Neural cell (in vitro differentiated cells): ENCODE measurements around the gene SZT2.

Source experiments
- EP300 ChIP-seq: fragments of 450-650 bp; conservative IDR thresholded peaks from 2 replicates; pipeline ENCODE4 v1.6.1; 2014; ENCODE audit warnings: antibody characterized with exemption, mild to moderate bottlenecking, moderate library complexity; ENCODE audit not compliant: poor library complexity, severe bottlenecking
- EZH2 ChIP-seq: fragments of 200-600, 300-800 bp; shearing (Covaris generic), sonication (generic); IDR thresholded peaks from 2 replicates; pipeline ENCODE4 v1.6.1; 2014; ENCODE audit warnings: antibody characterized with exemption, low read length, borderline replicate concordance, mild to moderate bottlenecking; ENCODE audit not compliant: insufficient read depth, poor library complexity, severe bottlenecking
- MXI1 ChIP-seq: fragments of 450-650 bp; conservative IDR thresholded peaks from 2 replicates; pipeline ENCODE4 v1.6.1; 2014; ENCODE audit warnings: antibody characterized with exemption, mild to moderate bottlenecking; ENCODE audit not compliant: poor library complexity, severe bottlenecking
- POLR2AphosphoS5 ChIP-seq: IDR thresholded peaks from 2 replicates; pipeline ENCODE4 v1.6.1; 2012
- RAD21 ChIP-seq: fragments of 450-650 bp; conservative IDR thresholded peaks from 2 replicates; pipeline ENCODE4 v1.6.1; 2014; ENCODE audit warnings: antibody characterized with exemption, mild to moderate bottlenecking, moderate library complexity
- SMC3 ChIP-seq: fragments of 450-650 bp; conservative IDR thresholded peaks from 2 replicates; pipeline ENCODE4 v1.6.1; 2014; ENCODE audit warnings: antibody characterized with exemption, mild to moderate bottlenecking, moderate library complexity; ENCODE audit not compliant: poor library complexity
- TAF1 ChIP-seq: IDR thresholded peaks from 2 replicates; pipeline ENCODE4 v1.6.1; 2012; ENCODE audit warnings: low read depth
- TF ChIP-seq, protein P1 (sequence below): fragments of 450-650 bp; IDR thresholded peaks from 2 replicates; pipeline ENCODE4 v1.5.1; 2014; ENCODE audit warnings: antibody characterized with exemption, mild to moderate bottlenecking, moderate library complexity; ENCODE audit not compliant: poor library complexity, severe bottlenecking
- TF ChIP-seq, protein P2 (sequence below): IDR thresholded peaks from 2 replicates; pipeline ENCODE4 v1.6.1; 2012; ENCODE audit warnings: borderline replicate concordance

DNA sequence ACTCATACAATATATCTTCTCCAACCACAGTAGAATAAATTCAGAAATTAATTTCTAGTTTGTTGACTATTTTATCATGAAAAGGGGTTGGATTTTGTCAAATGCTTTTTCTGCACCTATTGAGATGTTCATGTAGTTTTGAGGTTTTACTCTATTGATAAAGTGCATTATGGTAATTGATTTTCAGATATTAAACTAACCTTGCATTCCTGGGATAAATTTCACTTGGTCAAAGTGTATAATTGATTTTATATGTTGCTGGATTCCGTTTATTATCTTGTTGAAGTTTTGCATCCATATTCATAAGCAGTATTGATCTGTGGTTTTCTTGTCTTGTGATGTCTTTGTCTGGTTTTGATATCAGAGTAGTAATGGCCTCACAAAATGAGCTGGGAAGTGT lies 98.5 kb downstream of the SZT2 start:
- TF ChIP-seq EP300 (no peak), RAD21 (no peak), MXI1 (no peak), SMC3 (no peak), TAF1 (no peak), POLR2AphosphoS5 (no peak), EZH2 (no peak)
- TF ChIP-seq, protein P1, sequence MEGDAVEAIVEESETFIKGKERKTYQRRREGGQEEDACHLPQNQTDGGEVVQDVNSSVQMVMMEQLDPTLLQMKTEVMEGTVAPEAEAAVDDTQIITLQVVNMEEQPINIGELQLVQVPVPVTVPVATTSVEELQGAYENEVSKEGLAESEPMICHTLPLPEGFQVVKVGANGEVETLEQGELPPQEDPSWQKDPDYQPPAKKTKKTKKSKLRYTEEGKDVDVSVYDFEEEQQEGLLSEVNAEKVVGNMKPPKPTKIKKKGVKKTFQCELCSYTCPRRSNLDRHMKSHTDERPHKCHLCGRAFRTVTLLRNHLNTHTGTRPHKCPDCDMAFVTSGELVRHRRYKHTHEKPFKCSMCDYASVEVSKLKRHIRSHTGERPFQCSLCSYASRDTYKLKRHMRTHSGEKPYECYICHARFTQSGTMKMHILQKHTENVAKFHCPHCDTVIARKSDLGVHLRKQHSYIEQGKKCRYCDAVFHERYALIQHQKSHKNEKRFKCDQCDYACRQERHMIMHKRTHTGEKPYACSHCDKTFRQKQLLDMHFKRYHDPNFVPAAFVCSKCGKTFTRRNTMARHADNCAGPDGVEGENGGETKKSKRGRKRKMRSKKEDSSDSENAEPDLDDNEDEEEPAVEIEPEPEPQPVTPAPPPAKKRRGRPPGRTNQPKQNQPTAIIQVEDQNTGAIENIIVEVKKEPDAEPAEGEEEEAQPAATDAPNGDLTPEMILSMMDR: no peak
- TF ChIP-seq, protein P2, sequence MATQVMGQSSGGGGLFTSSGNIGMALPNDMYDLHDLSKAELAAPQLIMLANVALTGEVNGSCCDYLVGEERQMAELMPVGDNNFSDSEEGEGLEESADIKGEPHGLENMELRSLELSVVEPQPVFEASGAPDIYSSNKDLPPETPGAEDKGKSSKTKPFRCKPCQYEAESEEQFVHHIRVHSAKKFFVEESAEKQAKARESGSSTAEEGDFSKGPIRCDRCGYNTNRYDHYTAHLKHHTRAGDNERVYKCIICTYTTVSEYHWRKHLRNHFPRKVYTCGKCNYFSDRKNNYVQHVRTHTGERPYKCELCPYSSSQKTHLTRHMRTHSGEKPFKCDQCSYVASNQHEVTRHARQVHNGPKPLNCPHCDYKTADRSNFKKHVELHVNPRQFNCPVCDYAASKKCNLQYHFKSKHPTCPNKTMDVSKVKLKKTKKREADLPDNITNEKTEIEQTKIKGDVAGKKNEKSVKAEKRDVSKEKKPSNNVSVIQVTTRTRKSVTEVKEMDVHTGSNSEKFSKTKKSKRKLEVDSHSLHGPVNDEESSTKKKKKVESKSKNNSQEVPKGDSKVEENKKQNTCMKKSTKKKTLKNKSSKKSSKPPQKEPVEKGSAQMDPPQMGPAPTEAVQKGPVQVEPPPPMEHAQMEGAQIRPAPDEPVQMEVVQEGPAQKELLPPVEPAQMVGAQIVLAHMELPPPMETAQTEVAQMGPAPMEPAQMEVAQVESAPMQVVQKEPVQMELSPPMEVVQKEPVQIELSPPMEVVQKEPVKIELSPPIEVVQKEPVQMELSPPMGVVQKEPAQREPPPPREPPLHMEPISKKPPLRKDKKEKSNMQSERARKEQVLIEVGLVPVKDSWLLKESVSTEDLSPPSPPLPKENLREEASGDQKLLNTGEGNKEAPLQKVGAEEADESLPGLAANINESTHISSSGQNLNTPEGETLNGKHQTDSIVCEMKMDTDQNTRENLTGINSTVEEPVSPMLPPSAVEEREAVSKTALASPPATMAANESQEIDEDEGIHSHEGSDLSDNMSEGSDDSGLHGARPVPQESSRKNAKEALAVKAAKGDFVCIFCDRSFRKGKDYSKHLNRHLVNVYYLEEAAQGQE: no peak
